IgD-negative memory B cell (primary cell): ENCODE measurements around the gene TBC1D10A. TPM values are rescaled to one million over a fixed set of nuclear protein-coding genes. Genes with fewer than 3 reads are reported as not detected.

Source experiments
- H3K27ac Mint-ChIP-seq, 3 donors: one replicate each; pipeline ENCODE4 v1.8.0; 2020 to 2022; ENCODE audit warnings: mild to moderate bottlenecking in 3 of 3, mixed read lengths in 3 of 3, moderate library complexity in 1 of 3
- H3K27me3 Mint-ChIP-seq: one replicate; pipeline ENCODE4 v1.8.0; 2021; ENCODE audit warnings: mixed read lengths
- H3K36me3 Mint-ChIP-seq: one replicate; pipeline ENCODE4 v1.8.0; 2020; ENCODE audit warnings: mild to moderate bottlenecking, mixed read lengths
- H3K4me1 Mint-ChIP-seq, 3 donors: one replicate each; pipeline ENCODE4 v1.8.0; 2020 to 2022; ENCODE audit warnings: mixed read lengths in 3 of 3, mild to moderate bottlenecking in 1 of 3
- H3K4me3 Mint-ChIP-seq, 4 donors: one replicate each; pipeline ENCODE4 v1.8.0; 2020 to 2022; ENCODE audit warnings: mild to moderate bottlenecking in 4 of 4, mixed read lengths in 4 of 4, moderate library complexity in 3 of 4
- H3K9me3 Mint-ChIP-seq, 3 donors: one replicate each; pipeline ENCODE4 v1.8.0; 2020 to 2021; ENCODE audit warnings: mixed read lengths in 3 of 3, mild to moderate bottlenecking in 1 of 3
- polyA plus RNA-seq: library from polyadenylated mRNA; unstranded; fragments of 300-500 nt; fragmentation: Illumina TruSeq; gene quantifications from one replicate; pipeline ENCODE4 v1.2.3, GENCODE V29; 2021

Gene TBC1D10A
- polyA plus RNA-seq, 1 donor from 2014 or later, result 44.0 TPM

- H3K27me3 Mint-ChIP-seq, result peaks cover 12% of the 10 kb centered on the region
- no peaks in the 10 kb centered on the region for H3K36me3 Mint-ChIP-seq
- no peaks in the 10 kb centered on the region for H3K9me3 Mint-ChIP-seq
- H3K27ac Mint-ChIP-seq, result no peak overlapping the region
- peak overlapping the region in 1 of 4 donors; percentile 2 for H3K4me3 Mint-ChIP-seq
- H3K4me1 Mint-ChIP-seq, result peaks cover 0 to 9% (median 0%) of the 10 kb centered on the region in 3 donors
Measured at GRCh38 chr22:30252411-30253204, 74.1 kb downstream of the TBC1D10A start.

GRCh38 chr22:30251711-30252110 lies 75.0 kb downstream of the TBC1D10A start:
- no peak overlapping the region for H3K4me3 Mint-ChIP-seq
- H3K27me3 Mint-ChIP-seq, result peaks cover 18% of the 10 kb centered on the region
- H3K27ac Mint-ChIP-seq, result no peak overlapping the region
- no peaks in the 10 kb centered on the region for H3K9me3 Mint-ChIP-seq
- no peaks in the 10 kb centered on the region for H3K36me3 Mint-ChIP-seq
- H3K4me1 Mint-ChIP-seq, result peaks cover 0 to 9% (median 0%) of the 10 kb centered on the region in 3 donors

- no peak overlapping the region for H3K27ac Mint-ChIP-seq
- no peak overlapping the region for H3K4me3 Mint-ChIP-seq
- no peaks in the 10 kb centered on the region for H3K36me3 Mint-ChIP-seq
- H3K4me1 Mint-ChIP-seq, result peaks cover 0 to 13% (median 2%) of the 10 kb centered on the region in 3 donors
- peaks cover 26% of the 10 kb centered on the region for H3K27me3 Mint-ChIP-seq
- no peaks in the 10 kb centered on the region for H3K9me3 Mint-ChIP-seq
Measured at GRCh38 chr22:30250661-30251267, 76.0 kb downstream of the TBC1D10A start.

GRCh38 chr22:30250039-30250565 lies 76.6 kb downstream of the TBC1D10A start:
- H3K36me3 Mint-ChIP-seq, result no peaks in the 10 kb centered on the region
- H3K27me3 Mint-ChIP-seq, result peaks cover 27% of the 10 kb centered on the region
- no peak overlapping the region for H3K27ac Mint-ChIP-seq
- H3K9me3 Mint-ChIP-seq, result no peaks in the 10 kb centered on the region
- H3K4me1 Mint-ChIP-seq, result peaks cover 0 to 13% (median 2%) of the 10 kb centered on the region in 3 donors
- no peak overlapping the region for H3K4me3 Mint-ChIP-seq

- Mint-ChIP-seq H3K36me3 (no peaks in the 10 kb centered on the region), H3K9me3 (no peaks in the 10 kb centered on the region), H3K27ac (no peak overlapping the region), H3K27me3 (peaks cover 27% of the 10 kb centered on the region), H3K4me1 (peaks cover 0 to 13% (median 2%) of the 10 kb centered on the region in 3 donors), H3K4me3 (no peak overlapping the region)
Measured at GRCh38 chr22:30249049-30250038, 77.4 kb downstream of the TBC1D10A start.

GRCh38 chr22:30248484-30248883 lies 78.3 kb downstream of the TBC1D10A start:
- Mint-ChIP-seq H3K9me3 (no peaks in the 10 kb centered on the region), H3K27me3 (peaks cover 27% of the 10 kb centered on the region), H3K27ac (no peak overlapping the region), H3K36me3 (no peaks in the 10 kb centered on the region), H3K4me3 (peak overlapping the region in 2 of 4 donors; percentile 30 to 53), H3K4me1 (peaks cover 0 to 13% (median 2%) of the 10 kb centered on the region in 3 donors)

GRCh38 chr22:30247974-30248373 lies 78.8 kb downstream of the TBC1D10A start:
- Mint-ChIP-seq H3K27ac (peak overlapping the region in 1 of 3 donors; percentile 73), H3K4me1 (peaks cover 0 to 12% (median 2%) of the 10 kb centered on the region in 3 donors), H3K36me3 (no peaks in the 10 kb centered on the region), H3K9me3 (no peaks in the 10 kb centered on the region), H3K27me3 (peaks cover 27% of the 10 kb centered on the region), H3K4me3 (no peak overlapping the region)

GRCh38 chr22:30247561-30247960 lies 79.2 kb downstream of the TBC1D10A start:
- Mint-ChIP-seq H3K27ac (peak overlapping the region in 1 of 3 donors; percentile 73), H3K36me3 (no peaks in the 10 kb centered on the region), H3K9me3 (no peaks in the 10 kb centered on the region), H3K4me1 (peaks cover 0 to 10% (median 2%) of the 10 kb centered on the region in 3 donors), H3K27me3 (peaks cover 27% of the 10 kb centered on the region), H3K4me3 (peak overlapping the region in 1 of 4 donors; percentile 14)

GRCh38 chr22:30246814-30247376 lies 79.8 kb downstream of the TBC1D10A start:
- Mint-ChIP-seq H3K4me3 (peak overlapping the region in 2 of 4 donors; percentile 60 to 79), H3K36me3 (no peaks in the 10 kb centered on the region), H3K9me3 (no peaks in the 10 kb centered on the region), H3K27me3 (peaks cover 27% of the 10 kb centered on the region), H3K4me1 (peaks cover 0 to 10% (median 2%) of the 10 kb centered on the region in 3 donors), H3K27ac (no peak overlapping the region)

GRCh38 chr22:30245985-30246813 lies 80.5 kb downstream of the TBC1D10A start, which contains the start of gene LIF:
Gene LIF (minus strand): TSS chr22:30246759. CDS start chr22:30246695, 64 bp downstream.
- H3K4me1 Mint-ChIP-seq, result peaks cover 0 to 12% (median 2%) of the 10 kb centered on the region in 3 donors
- peak within 1 kb of the TSS in 3 of 4 donors; percentile 54 to 79 (median 60) for H3K4me3 Mint-ChIP-seq
- H3K9me3 Mint-ChIP-seq, result no peaks in the 10 kb centered on the region
- H3K27me3 Mint-ChIP-seq, result peaks cover 27% of the 10 kb centered on the region
- H3K36me3 Mint-ChIP-seq, result no peaks in the 10 kb centered on the region
- H3K27ac Mint-ChIP-seq, result peak within 1 kb of the TSS in 1 of 3 donors; percentile 73

GRCh38 chr22:30245181-30245984 lies 81.4 kb downstream of the TBC1D10A start:
- Mint-ChIP-seq H3K27me3 (peaks cover 28% of the 10 kb centered on the region), H3K9me3 (no peaks in the 10 kb centered on the region), H3K36me3 (no peaks in the 10 kb centered on the region), H3K27ac (no peak overlapping the region), H3K4me1 (peaks cover 8 to 20% (median 9%) of the 10 kb centered on the region in 3 donors), H3K4me3 (no peak overlapping the region)

GRCh38 chr22:30244641-30245040 lies 82.1 kb downstream of the TBC1D10A start:
- H3K36me3 Mint-ChIP-seq, result no peaks in the 10 kb centered on the region
- no peaks in the 10 kb centered on the region for H3K9me3 Mint-ChIP-seq
- H3K4me3 Mint-ChIP-seq, result no peak overlapping the region
- peaks cover 28% of the 10 kb centered on the region for H3K27me3 Mint-ChIP-seq
- peaks cover 8 to 20% (median 9%) of the 10 kb centered on the region in 3 donors for H3K4me1 Mint-ChIP-seq
- H3K27ac Mint-ChIP-seq, result no peak overlapping the region

GRCh38 chr22:30244066-30244465 lies 82.7 kb downstream of the TBC1D10A start:
- H3K4me1 Mint-ChIP-seq, result peaks cover 8 to 20% (median 9%) of the 10 kb centered on the region in 3 donors
- no peak overlapping the region for H3K27ac Mint-ChIP-seq
- peaks cover 28% of the 10 kb centered on the region for H3K27me3 Mint-ChIP-seq
- H3K36me3 Mint-ChIP-seq, result no peaks in the 10 kb centered on the region
- H3K9me3 Mint-ChIP-seq, result no peaks in the 10 kb centered on the region
- H3K4me3 Mint-ChIP-seq, result peak overlapping the region in 1 of 4 donors; percentile 31
